Brain microvascular endothelial cell (primary cell): ENCODE measurements around the gene CDC26.

ENCODE experiments used
- DNase-seq: peaks from one replicate; pipeline ENCODE4 v3.0.0-alpha.2; 2020
- H3K27ac ChIP-seq: fragments of 250-450 bp; sonication (Bioruptor Pico); 2 replicates; pipeline ENCODE4 v1.5.1; 2020; ENCODE audit warnings: mild to moderate bottlenecking, moderate library complexity
- H3K27me3 ChIP-seq: fragments of 250-450 bp; sonication (Bioruptor Pico); replicated peaks from 2 replicates; pipeline ENCODE4 v1.5.1; 2020; ENCODE audit warnings: mild to moderate bottlenecking
- H3K36me3 ChIP-seq: fragments of 250-450 bp; sonication (Bioruptor Pico); replicated peaks from 2 replicates; pipeline ENCODE4 v1.5.1; 2020; ENCODE audit warnings: mild to moderate bottlenecking
- H3K4me3 ChIP-seq: 2 replicates; pipeline ENCODE4 v1.5.1; 2011; ENCODE audit warnings: low read depth, mild to moderate bottlenecking, control low read depth, low read length, moderate library complexity
- CTCF ChIP-seq: IDR thresholded peaks from 2 replicates; pipeline ENCODE4 v1.5.1; 2011; ENCODE audit warnings: low read depth, mild to moderate bottlenecking, moderate library complexity, low read length, control low read depth, inconsistent platforms; ENCODE audit errors: missing control alignments
- in situ Hi-C: cut with HindIII; loops from 2 replicates; pipeline ENCODE4 v1.10.0; 2017; ENCODE audit warnings: low sequenced_read_pairs, low pct_ligation_motif_present

Gene CDC26

DNA sequence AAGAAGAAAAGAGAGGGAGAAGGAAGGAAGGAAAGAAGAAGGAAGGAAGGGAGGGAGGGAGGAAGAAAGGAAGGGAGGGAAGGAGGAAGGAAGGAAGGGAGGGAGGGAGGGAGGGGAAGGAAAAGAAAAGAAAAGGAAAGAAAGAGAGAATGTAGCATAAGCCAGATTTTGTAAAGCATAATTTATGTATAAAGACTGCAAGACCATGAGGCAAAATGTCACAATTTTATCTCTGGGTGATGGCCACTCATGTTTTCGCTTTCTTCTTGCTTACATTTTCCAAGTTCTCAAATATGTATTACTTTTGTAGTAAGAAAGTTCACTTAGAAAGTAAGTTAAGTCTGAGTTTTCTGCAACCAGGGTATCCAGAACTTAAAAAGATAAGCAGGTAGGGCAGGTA lies 31.2 kb upstream of the CDC26 start:
- in situ Hi-C loops = no loop called here
- no peaks in the 10 kb centered on the region for H3K36me3 ChIP-seq
- no peaks in the 10 kb centered on the region for H3K27me3 ChIP-seq
- H3K4me3 ChIP-seq = no peak overlapping the region
- no peak for DNase-seq
- TF ChIP-seq CTCF = no peak
- H3K27ac ChIP-seq = no peak overlapping the region

DNA sequence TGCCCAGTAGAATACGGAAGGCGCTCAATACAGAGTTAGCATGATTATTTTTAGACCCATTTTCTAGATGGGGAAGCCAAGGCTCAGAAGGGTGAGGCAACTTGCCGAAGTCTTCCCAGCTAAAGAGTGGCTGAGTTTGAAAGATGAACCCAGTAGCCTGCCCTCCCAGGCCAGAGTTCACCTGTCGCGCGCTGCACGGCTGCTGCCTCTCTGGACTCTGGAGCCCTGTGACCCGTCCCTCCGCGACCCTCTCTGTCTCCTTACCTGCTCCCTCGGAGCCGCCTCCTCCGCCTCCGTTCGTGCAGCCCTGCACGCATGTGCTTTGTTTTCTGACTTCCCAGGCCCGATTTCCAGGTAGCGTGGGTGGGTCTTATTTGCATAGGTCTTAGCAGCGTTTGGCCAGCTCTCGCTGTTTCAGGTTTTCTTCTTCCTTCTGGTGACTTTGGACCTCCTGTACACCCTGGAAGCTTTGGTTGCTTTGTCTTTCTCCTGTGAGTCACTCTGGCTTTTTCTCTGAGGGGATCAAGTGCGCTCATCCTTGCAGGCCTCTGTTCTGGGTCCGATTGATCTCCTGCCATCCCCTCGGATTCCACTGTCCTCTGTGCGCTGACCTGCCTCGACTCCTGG lies 27.5 kb upstream of the CDC26 start, which contains the start of gene RNF183:
Gene RNF183 (minus strand): TSS at position 585 of the 627 bp plus-strand sequence. CDS start 5,192 bp downstream, outside the sequence.
- in situ Hi-C loops = no loop called here
- Histone ChIP-seq H3K36me3 (no peaks in the 10 kb centered on the region), H3K27ac (no peak within 1 kb of the TSS), H3K27me3 (no peaks in the 10 kb centered on the region), H3K4me3 (no peak within 1 kb of the TSS)
- no peak for TF ChIP-seq CTCF
- DNase-seq = no peak

DNA sequence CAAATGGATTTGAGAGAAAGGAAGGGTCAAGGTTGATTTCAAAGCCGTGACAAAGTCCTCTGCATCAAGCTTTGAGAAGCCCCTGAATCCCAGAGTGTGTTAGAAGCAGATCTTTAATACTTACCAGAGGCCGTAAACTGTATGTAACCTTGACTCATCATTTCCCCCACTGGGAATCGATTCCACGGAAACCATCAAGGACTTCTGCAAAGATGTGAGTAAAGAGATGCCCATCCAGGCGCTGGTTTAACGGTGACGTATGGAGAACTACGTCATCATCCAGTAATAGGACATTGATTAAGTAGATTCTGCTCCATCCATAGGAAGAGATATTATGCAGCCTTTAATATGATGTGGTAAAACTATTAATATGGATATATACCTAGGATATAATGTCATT lies 26.2 kb upstream of the CDC26 start:
- TF ChIP-seq CTCF = no peak
- no peaks in the 10 kb centered on the region for H3K27me3 ChIP-seq

DNA sequence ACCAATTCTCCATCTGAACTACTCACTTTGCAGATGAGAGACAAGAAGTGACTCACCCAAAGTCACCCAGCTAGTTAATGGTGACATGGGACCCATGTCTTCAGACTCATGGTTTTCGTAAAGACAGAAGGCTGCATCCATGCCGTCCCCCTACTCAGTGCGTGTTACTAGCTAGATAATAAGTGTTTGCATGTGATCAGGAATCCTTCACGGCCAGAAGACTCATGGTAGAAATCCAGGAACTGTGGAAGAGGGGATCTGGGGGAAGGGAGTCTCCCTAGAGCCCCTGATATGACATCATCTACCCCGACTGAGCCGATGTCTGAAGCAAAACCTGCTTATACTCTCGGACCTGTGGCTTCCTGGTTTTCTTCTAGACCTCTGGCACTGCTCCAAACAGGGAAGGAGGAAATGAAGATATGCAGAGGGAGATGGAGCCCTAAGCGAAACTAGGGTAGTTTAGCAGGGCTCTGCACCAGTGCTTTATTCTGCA lies 24.5 kb upstream of the CDC26 start:
- no peaks in the 10 kb centered on the region for H3K27me3 ChIP-seq
- no peak overlapping the region for H3K4me3 ChIP-seq
- no peak for DNase-seq
- no peak overlapping the region for H3K27ac ChIP-seq
- no peaks in the 10 kb centered on the region for H3K36me3 ChIP-seq
- TF ChIP-seq CTCF = no peak
- in situ Hi-C loops = no loop called here

More for the DNA sequence above, 26.2 kb upstream of the CDC26 start:
- no peak overlapping the region for H3K27ac ChIP-seq
- DNase-seq = no peak
- no peaks in the 10 kb centered on the region for H3K36me3 ChIP-seq
- in situ Hi-C loops = no loop called here
- H3K4me3 ChIP-seq = no peak overlapping the region

- Histone ChIP-seq H3K36me3 (no peaks in the 10 kb centered on the region), H3K4me3 (no peak overlapping the region), H3K27me3 (no peaks in the 10 kb centered on the region), H3K27ac (no peak overlapping the region)
- in situ Hi-C loops = no loop called here
- TF ChIP-seq CTCF = no peak
- no peak for DNase-seq
These were observed 23.8 kb upstream of the CDC26 start for GRCh38 chr9:113298924-113299770.
